NCI-H2029 (cell line): Measurements from ENCODE around the gene TRIM34.
"Not testable (repeated sequence)": the region's sequence is repeated elsewhere in the genome, so short reads cannot be mapped to it uniquely, and the experiment has no call there.

Experiments used
- DNase-seq: peaks from one replicate; lab custom pipeline; 2025; lab: John Stamatoyannopoulos, UW

The TRIM34 gene

DNA sequence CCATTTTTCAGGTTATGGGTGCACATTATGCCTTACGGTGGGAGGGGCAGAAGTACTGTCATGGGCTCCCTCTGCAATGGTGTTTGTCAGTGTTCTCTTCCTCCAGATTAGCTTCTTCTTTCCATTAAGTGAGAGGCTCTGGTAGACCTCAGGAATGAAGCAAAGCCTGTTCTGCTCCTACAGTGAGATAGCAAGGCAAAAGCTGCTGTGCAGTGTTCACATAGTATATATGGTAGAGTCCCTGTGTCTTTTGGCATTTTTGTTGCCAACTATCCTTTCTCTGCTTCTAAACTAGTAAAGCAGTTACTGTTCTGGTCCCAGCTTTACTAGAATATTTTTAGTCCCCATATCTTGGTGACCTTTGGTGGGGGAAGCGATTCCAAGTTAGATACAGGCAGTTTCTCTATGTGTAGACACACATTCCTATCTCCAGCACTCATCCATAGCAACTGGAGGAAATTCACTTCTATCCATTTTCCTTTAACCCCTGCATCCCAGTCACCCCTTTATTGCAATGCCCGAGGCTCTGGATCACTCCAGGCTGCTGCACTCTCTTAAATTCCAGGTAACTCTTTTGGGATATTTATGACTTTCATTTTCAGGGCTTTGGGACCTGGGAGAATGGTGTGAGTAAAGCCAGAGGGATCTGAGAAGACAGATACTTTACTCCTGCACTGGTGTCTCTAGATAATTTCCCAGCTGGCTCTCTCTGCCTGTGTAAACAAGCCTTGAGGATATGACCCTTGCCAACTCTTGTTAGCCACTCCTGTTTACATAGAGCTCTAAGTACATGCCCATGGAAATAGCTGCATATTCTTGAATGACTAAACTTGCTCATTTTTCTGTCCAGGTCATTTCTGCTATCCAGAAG is 3.9 kb upstream of the TRIM34 start:
- DNase-seq: no peak

DNA sequence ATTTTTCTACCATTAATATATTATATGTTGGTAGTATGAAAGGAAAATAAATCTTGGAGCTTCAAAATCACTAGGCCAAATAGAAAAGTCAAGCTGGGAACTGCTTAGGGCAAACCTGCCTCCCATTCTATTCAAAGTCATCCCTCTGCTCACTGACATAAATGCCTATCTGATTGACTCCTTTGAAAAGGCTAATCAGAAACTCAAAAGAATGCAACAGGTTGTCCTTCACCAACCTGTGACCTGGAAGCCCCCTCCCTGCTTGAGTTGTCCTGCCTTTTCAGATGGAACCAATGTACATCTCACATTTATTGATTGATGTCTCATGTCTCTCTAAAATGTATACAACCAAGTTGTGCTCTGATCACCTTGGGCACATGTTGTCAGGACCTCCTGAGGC is 3.2 kb upstream of the TRIM34 start:
- DNase-seq: no peak

DNA sequence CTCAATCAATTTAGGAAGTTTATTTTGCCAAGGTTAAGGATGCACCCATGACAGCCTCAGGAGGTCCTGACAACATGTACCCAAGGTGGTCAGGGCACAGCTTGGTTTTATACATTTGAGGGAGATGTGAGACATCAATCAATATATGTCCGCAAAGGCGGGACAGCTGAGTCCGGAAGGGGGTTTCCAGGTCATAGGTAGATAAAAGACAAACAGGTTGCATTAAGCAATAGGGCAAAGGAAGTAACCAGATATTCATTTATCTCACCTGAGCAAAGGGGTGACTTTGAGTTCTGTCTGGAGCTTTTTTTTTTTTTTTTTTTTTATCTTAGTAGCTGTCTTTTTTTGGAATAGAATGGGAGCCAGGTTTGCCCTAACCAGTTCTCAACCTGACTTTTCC is 2.0 kb upstream of the TRIM34 start:
- DNase-seq: no peak

DNA sequence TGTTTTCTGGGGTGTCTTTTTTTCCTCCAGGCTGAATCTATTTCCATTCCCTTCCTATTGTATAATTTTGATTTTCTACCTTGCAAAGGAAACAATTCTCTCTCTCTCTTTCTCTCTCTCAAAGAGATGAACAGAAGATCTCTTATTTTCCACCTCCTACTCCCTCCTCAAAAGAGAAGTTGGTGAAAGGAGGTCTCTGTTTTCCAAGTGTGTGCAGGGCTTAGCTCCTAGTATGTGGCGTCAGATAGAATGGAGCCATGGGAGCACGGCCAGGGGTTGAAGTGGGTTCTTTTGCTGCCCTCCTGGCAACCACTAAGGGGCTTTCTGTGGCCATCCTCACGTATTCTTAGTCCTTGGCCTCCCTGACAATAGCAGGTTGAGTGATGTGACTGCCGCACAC is 480 bp downstream of the TRIM34 start:
- DNase-seq: no peak

DNA sequence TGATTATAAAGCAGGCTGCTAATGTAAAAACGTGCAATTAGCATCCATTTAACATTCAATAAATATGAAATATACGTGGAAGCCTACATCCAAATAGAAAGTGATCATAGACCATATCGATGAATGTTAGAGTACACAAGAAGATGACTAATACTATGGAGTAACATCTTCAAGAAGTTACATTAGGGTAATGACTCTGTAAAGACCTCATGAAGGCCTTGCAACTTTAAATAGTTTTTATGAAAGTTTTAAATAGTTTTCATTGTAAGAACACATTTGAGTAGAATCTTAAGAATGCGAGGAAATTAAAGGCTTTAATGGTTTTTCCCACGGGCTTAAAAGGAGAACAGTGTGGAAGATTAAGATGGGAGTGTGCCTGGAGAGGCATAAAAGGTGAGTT is 1.4 kb downstream of the TRIM34 start:
- DNase-seq: no peak

DNA sequence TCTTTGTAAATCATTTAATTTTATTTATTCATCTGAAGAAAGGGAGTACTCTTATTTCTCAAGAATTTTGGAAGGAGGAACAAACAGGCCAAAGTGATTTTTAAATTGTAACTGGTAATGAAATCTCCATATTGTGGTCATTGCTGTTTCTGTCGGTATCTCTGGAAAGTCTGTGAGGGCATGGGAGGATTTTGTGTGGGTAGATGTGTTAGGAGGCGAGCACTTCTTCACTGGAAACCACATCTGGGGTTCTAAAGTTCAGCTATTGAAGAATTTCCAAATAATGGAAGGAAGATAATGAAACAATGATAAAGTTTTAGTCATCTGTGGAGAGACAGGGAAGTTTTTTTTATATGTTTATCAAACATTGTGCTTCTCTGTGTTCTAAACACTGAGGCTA is 6.6 kb downstream of the TRIM34 start:
- DNase-seq: no peak

DNA sequence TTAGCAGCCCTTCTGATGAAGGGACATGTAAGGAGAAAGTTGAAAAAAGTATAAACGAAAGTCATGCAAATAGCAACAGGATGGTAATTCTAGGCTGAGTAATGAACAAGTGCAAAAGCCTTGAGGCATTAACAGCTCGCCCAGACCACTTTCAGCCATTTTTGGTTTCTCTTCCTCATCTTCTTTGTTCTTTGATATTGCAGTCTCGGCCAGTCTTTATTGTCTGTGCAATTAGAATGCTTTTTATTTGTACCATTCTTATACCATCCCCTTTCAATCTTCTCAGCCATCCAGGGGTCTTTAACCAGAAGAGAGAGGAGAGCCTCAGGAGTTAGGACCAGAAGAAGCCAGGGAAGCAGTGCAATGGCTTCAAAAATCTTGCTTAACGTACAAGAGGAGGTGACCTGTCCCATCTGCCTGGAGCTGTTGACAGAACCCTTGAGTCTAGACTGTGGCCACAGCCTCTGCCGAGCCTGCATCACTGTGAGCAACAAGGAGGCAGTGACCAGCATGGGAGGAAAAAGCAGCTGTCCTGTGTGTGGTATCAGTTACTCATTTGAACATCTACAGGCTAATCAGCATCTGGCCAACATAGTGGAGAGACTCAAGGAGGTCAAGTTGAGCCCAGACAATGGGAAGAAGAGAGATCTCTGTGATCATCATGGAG is 7.3 kb downstream of the TRIM34 start:
- DNase-seq: no peak

DNA sequence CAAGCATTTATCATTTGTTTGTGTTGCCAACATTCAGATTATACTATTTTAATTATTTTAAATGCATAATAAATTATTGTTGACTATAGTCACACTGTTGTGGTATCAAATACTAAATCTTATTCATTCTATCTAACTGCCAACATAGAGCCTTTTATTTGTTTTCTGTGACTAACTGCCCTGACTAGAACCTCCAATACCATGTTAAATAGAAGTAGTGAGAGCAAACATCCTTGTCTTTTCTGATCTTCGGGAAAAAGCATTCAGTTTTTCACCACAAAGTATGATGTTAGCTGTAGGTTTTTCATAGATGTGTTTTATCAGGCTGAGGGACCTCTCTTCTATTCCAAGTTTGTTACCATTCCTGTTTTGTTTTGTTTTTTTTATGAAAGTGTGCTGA is 15.2 kb downstream of the TRIM34 start:
- no peak for DNase-seq

DNA sequence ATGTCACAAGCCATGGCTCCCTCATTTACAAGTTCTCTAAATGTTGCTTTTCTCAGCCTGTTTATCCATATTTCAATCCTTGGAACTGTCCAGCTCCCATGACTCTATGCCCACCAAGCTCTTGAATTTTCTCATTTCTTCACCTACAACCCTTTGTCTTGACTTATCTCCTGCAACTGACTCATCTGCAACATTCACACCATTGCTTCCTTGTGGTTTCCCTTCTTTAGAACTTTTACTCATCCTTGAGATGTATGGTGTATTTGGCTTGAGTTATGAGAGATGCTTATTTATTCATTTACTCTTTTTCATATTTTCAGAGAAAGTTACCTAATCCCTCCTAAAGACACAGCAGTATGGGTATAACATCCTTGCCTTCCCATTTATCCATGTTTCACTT is 18.8 kb downstream of the TRIM34 start:
- DNase-seq: no peak

DNA sequence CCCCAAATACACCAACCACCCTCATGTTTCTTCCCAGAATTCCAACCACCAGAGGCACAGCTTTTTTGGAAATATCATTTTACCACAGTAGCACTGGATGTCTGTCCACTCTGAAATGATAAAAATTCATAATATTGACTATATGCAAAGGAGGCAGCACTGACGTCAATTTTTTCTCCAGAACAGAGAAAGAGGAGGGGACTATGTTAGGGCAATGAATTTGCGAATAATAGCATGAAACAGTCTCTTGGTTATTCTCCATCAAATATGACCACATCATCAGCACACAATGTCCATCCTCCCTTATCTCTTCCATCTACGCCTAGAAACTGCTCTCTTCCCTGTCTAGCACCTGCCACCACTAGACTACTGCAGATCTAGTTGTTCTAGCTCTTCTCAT is 21.3 kb downstream of the TRIM34 start:
- DNase-seq: no peak

DNA sequence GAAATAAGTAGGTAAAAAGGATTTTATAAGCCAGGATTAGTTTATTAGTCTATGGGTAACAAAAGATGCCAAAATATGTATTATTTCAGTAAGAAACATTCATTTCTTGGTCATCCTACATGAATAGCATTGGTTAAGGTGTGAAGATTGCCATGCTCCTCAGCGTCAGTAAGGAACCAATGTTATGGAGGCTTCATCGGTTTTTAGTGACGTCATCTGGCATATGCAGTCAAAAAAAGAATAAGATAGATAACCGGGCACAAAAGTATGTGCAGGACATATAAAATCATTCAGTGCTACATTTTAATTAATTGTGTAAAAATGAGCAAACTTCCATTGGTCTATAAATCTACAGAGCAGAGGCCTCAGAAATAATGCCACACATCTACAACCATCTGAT is 30.7 kb downstream of the TRIM34 start:
- no peak for DNase-seq

DNA sequence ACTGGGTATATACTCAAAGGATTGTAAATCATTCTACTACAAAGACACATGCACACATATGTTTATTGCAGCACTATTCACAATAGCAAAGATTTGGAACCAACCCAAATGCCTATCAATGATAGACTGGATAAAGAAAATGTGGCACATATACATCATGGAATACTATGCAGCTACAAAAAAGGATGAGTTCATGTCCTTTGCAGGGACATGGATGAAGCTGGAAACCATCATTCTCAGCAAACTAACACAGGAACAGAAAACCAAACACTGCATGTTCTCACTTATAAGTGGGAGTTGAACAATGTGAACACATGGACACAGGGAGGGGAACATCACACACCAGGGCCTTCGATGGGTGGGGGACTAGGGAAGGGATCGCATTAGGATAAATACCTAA is 32.2 kb downstream of the TRIM34 start:
- not testable (repeated sequence) for DNase-seq

DNA sequence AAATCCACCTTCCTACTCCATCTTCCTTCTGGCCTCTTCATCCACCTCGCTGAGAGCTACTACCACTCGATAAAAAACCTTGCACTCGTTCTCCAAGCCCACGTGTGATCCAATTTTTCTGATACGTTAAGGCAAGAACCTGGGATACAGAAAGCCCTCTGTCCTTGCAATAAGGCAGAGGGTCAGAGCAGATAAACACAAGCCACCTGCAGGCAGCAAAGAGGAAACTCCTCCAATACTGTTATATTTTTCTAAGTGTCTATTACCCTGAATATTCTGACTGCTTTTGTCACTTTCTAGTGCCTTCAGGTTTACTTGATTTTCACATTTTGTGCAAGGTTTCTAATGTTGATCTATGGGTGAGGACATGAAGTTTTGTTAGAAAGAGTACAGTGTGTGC is 33.5 kb downstream of the TRIM34 start:
- no peak for DNase-seq

DNA sequence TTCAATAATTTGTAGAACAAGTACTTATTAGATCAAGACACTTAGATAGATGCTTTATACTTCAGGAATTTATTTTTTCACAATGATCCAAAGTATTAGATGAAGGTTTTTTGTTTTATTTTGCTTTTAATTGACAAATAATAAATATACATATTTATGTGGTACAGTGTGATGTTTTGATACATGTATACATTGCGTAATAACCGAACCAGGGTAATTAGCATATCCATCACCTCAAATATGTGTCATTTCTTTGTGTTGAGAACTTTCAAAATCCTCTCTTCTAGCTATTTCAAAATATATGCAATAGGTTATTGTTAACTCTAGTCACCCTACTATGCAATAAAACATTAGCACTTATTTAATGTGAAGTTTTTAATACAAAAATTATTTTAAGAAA is 38.7 kb downstream of the TRIM34 start:
- no peak for DNase-seq

DNA sequence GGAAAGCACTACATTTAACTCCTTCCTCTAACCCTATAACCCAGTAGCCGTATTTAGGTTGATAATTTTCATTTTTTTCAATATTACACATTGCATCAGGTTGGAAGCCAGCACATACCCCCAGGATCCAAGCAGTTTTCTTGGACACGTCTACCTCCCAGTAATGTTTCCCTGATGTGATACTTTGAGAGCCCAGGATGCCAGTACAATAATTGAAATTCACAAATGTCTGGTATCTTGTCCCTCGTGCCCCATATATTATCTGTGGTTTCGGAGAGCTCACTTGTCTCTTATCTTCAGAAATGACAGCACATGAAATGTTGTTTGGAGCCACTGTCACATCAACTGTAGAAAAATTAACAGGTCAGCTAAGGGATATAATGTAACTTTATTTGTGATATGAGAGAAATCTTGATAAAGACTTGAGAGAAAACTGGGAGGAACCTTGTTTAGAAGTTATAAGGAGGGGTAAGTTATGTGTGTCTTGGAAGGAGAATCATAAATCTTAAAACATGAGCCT is 40.3 kb downstream of the TRIM34 start:
- no peak for DNase-seq

DNA sequence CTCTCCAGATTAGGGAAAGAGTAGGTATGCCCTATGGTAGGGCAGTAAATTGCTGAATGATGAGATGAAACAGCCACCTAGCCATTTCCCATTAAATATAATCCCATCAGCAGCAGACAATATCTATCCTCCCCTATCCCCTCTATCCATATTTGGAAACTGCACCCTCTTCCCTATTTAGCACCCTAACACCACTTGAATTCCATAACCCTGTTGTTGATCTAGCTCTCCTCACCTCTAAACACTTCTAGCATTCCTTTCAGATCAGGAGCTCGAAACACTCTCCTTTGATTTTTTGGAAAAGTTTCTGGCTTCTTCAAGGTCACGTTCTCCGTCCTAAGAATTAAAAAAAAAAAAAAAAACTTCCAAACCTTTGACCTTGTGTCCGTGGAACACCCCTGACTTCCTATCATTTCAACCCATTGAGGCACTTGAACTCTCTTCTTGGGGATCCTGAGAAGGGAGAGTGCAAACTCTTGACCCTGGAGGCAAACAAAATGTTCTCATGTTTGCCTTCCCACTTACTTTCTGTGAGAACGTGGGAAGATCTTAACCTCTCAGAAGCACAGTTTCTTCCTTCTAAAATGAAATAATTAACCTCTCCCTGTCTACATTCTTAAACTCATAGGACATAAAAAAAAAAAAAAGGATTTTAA is 41.1 kb downstream of the TRIM34 start:
- no peak for DNase-seq

DNA sequence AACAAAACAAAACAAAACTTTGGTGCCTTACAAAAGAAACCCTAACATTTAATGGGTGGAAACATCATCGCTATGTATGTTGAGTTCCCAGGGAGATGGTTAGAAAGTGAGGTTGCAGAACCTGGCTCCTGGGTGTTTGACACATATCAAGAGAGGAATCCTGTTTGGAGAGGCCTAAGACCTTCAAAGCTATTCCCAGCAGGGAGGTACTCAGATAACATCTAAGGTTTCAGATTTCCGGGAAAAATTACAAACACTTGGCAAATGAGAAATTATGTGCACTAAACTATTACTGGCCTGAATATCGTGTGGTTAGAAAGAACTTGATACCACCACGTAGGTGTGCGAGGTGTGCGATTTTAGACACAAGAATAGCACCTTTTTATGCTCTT is 41.6 kb downstream of the TRIM34 start:
- no peak for DNase-seq

DNA sequence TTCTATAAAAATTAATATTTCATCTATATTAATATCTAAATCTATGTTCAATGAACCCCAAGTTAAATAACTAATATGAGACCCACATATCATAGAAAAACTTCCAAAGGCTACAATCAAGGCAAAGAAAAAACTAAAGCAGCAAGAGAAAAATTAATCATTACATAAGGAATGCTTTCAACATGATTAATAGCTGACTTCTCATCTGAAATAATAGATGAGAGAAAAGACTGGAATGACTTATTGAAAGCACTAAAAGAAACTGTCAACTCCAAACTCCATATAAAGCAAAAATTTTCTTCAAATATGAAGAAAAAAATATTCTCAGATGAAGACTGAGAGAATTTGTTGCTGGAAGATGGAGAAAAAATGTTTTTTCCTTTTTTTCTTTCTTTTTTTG is 47.0 kb downstream of the TRIM34 start:
- no peak for DNase-seq

DNA sequence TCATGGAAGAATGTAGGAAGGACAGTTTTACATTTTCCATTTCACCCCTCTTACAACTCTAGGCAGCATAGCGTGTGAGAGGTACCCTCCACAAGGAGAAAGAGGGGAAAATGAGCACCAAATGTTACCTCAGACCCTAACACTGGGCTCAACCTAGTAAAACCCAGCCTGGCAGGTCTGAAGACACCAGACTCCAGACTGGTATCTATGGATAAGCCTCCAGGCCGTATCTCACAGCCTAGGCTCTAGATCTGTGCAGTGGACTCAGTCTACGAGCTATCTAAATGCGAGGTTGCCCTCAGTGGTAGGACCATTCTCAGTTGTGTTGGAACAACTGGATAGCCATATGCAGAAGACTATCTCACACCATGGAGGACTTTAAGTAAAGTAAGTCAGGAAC is 49.6 kb downstream of the TRIM34 start:
- no peak for DNase-seq

DNA sequence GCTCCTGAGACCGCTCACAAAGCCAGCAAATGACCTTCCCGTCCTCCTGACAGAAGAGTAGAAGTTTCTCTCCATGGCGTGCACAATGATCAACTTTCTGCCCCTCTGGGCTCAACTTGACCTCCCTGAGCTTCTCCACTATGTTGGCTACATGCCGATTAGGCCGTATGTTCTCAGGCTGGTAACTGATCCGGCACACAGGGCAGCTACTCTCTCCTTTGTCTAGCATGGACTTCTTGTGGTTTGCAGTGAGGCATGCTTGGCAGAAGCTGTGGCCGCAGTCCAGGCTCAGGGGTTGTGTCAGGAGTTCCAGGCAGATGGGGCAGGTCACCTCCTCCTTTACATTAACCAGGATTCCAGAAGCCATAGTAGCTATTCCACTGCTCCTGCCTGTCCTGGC is 55.0 kb downstream of the TRIM34 start:
- DNase-seq: no peak

DNA sequence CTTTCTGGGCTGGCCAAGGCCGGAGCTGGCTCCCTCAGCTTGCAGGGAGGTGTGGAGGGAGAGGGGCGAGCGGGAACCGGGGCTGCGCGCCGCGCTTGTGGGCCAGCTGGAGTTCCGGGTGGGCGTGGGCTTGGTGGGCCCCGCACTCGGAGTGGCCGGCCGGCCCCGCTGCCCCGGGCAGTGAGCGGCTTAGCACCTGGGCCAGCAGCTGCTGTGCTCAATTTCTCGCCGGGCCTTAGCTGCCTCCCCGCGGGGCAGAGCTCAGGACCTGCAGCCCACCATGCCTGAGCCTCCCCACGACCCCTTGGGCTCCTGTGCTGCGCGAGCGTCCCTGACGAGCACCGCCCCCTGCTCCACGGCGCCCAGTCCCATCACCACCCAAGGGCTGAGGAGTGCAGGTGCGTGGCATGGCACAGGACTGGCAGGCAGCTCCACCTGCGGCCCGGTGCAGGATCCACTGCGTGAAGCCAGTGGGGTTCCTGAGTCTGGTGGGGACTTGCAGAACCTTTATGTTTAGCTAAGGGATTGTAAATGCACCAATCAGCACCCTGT is 58.2 kb downstream of the TRIM34 start:
- DNase-seq: not testable (repeated sequence)

DNA sequence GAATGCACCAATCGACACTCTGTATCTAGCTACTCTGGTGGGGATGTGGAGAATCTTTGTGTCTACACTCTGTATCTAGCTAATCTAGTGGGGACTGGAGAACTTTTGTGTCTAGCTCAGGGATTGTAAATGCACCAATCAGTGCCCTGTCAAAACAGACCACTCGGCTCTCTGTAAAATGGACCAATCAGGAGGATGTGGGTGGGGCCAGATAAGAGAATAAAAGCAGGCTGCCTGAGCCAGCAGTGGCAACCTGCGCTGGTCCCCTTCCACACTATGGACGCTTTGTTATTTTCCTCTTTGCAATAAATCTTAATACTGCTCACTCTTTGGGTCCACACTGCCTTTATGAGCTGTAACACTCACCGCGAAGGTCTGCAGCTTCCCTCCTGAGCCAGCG is 58.8 kb downstream of the TRIM34 start:
- DNase-seq: not testable (repeated sequence)
